HG03196 (cell line): ENCODE data around the gene PHAF1.
A peak's percentile ranks its signal among the peaks of the same experiment; 100 is the strongest.

Experiments used
- ATAC-seq: cut with Tn5 transposase; IDR thresholded peaks from one replicate; pipeline ENCODE4 v1.9.1; 2021; ENCODE audit not compliant: unreplicated experiment

Gene PHAF1

GRCh38 chr16:67109407-67110135 is at the start of gene PHAF1:
PHAF1 (plus strand) TSS chr16:67109941; CDS start chr16:67110176, 235 bp downstream.
- ATAC-seq: peak; percentile 77

DNA sequence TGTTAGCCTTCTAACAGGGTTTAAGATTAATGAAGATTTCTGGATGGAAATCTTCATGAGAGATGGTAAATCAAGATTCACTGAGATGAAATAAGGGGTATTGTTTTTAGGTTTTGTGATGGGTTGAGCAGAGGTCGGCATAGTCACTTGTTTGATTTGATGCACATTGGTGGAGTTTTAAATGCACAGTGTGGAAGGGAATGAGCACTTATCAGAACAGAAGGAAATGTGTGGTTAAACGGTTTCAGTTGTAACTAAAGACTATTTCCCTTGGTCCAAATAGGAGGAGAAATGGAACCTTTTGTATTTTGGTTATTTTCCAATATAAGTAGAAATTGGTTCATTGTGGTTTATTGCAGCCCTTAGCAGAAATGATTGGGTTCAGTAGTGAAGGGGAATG is 46.7 kb upstream of the PHAF1 start:
- ATAC-seq: no peak

DNA sequence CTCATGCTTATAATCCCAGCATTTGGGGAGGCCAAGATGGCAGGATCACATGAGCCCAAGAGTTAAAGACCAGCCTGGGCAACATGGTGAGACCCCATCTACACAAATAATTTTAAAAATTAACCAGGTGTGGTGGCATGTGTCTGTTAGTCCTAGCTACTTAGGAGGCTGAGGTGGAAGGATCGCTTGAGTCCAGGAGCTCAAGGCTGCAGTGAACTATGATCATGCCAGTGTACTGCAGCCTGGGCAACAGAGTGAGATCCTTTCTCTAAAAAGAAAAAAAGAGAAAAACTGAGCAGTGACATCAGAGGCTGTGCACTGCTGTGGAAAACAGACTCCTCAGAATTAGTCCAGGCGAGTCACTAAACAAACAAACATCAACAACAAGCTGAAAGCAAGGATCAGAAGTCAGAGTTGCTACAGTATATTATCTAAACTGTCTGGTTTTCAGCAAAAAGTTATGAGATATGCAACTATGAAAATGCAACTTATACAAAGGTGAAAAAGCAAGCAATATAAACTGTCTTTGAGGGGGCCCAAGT is 41.5 kb upstream of the PHAF1 start:
- ATAC-seq: no peak

DNA sequence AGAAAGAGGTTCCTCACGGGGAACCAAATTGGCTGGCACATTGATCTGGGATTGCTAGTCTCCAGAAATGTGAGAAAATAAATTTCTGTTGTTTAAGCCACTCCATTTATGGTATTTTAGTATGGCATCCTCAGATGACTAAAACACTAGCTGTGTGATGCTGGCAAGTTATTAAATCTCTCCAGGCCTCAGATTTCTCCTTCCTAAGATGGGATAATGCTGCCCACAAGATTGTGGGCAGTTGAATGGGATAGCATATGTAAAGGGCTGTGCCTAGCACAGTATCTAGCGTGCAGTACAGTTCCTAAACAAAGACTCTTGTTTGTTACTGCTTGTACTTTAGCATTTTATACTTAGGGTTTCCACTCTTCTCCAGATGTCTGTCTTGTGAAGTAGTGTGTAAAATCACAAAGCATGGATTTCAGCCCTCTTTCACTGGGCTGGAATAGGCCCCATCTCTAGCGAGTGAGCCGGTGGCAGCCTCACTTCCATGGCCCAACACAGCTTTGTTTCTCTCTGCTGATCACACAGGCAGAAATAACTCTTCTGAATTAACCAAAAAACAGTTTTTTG is 38.2 kb upstream of the PHAF1 start:
- ATAC-seq: no peak

DNA sequence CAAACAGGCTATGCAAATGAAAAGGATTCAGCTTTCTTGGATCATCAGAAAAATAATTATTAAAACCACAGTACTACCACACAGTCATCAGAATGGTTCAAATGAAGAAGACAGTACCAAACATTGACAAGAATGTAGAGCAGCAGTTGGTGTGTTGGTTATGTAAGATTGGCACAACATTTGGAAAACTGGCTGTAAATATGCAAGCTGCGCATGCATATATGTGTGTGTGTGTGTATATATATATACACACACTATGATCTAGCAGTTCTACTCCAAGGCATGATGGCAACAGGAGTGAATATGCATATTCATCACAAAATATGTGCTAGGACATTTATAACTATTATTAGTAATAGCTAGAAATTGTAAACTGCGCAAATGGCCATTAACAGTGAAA is 34.4 kb upstream of the PHAF1 start:
- ATAC-seq: no peak

GRCh38 chr16:67077871-67078270 is 31.9 kb upstream of the PHAF1 start:
- ATAC-seq: no peak

DNA sequence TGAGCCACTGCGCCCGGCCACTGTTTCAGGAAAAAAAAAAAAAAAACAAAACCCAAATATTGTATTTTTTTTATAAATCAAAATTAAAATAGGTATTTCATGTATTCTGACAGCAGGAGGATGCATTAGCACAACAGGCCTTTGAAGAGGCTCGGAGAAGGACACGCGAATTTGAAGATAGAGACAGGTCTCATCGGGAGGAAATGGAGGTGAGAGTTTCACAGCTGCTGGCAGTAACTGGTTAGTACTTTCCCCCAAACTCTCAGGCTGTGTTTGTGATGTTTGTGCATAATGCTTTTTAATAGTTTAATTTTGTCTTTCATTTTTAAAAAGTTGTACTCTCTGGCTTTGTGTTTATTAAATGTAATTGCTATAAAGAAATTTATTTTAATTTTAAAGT is 27.6 kb upstream of the PHAF1 start:
- no peak for ATAC-seq

- no peak for ATAC-seq
Observed at GRCh38 chr16:67082891-67083290, 26.9 kb upstream of the PHAF1 start.

DNA sequence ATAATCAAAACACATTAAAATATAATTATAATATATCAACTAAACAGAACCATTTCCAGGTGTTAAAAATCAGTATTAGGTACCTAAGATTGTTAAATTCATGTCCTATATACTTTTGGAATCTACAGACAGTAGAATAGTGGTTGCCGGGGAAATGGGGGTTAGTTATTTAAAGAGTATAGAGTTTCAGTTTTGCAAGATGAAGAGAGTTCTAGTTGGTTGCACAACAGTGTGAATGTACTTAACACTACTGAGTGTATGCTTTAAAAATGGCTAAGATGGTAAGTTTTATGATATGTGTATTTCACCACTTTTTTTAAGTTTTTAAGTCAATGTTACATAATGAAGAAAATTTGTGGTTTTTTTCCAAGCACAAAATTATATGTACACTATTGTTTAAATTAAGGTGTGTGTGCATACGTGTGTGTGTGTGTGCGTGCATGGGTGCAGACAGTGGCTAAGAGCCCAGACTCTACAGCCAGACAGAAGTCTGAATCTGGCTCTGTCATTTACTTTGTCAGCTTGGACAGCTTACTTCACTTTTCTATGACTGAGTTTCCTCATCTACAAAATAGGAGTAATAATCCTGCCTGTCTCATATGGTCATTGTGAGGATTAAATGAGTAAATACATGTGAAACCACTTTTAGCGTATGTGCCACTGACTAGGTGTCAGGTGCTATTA is 25.3 kb upstream of the PHAF1 start:
- no peak for ATAC-seq

DNA sequence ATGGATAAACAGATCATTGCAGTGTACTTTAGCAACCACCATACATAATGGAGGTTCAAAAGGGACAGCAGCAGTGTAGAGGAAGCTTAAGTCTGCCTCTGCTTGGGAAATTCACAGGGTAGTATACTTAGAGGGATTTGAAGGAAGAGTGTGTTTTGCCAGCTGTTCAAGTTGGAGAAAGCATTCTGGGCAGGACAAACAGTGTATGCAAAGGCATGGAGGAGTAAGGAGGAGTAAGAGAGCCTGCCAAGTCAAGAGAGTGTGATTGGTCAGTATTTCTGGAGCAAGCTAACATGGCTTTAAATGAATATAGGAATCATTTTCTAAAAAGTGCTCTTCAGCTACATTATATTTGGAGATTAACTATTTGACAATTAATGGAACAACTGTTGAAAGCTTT is 22.9 kb upstream of the PHAF1 start:
- no peak for ATAC-seq

DNA sequence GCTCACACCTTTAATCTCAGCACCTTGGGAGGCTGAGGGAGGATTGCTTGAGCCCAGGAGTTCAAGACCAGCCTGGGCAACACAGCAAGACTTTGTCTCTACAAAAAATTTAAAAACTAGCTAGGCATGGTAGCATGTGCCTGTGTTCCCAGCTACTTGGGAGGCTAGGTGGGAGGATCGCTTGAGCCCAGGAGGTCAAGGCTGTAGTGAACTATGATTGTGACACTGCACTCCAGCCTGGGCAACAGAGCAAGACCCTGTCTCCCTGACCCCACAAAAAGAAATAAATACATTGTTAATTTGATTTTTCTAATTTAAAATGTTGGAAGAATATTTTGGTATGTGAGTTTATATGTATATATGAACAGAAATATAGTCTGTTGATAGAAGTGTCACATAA is 22.4 kb upstream of the PHAF1 start:
- ATAC-seq: no peak

- ATAC-seq: no peak
Observed at GRCh38 chr16:67087803-67088202, 21.9 kb upstream of the PHAF1 start.

DNA sequence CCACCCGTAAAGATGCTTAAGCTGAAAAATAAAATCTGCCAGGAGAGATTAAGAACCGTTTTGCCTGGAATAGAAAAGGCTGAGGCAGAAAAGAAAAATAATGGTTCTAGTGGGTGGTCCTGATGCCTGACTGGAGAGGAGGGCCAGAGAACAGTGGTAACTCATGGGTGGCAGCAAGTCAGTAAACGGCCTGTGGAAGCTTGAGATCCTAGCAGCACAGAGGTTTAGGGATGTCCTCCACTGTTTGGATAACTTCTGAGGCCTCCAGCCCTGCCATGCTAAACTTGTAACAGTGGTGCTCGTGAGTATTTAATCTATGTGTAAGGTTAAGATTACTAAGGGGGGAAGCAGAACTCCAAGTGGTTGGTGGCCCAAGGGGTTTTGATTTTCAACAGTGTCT is 21.2 kb upstream of the PHAF1 start:
- ATAC-seq: no peak

GRCh38 chr16:67089101-67089500 is 20.6 kb upstream of the PHAF1 start:
- ATAC-seq: no peak

DNA sequence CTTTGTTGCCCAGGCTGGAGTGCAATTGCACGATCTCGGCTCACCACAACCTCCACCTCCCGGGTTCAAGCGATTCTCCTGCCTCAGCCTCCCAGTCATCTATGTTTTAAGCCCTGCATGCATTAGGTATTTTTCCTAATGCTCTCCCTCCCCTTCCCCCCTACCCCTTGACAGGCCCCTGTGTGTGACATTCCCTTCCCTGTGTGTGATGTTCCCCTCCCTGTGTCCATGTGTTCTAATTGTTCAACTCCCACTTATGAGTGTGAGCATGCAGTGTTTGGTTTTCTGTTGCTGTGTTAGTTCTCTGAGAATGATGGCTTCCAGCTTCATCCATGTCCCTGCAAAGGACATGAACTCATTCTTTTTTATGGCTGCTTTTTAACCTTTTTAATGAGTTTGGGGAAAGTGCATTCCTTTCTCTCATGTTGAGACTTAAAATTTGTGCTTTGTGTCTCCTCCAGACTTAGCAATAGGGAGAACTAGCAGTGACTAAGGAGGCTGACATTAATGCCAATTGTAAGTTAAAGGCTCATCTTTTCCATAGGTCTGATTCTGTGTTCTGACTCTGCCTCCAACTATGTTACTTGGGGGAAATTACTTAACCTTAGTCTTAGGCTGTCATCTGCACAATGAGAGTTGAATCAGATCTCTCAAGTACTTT is 17.7 kb upstream of the PHAF1 start:
- no peak for ATAC-seq

- no peak for ATAC-seq
Observed at GRCh38 chr16:67093098-67093726, 16.5 kb upstream of the PHAF1 start.

GRCh38 chr16:67098599-67098998 is 11.1 kb upstream of the PHAF1 start:
- no peak for ATAC-seq

DNA sequence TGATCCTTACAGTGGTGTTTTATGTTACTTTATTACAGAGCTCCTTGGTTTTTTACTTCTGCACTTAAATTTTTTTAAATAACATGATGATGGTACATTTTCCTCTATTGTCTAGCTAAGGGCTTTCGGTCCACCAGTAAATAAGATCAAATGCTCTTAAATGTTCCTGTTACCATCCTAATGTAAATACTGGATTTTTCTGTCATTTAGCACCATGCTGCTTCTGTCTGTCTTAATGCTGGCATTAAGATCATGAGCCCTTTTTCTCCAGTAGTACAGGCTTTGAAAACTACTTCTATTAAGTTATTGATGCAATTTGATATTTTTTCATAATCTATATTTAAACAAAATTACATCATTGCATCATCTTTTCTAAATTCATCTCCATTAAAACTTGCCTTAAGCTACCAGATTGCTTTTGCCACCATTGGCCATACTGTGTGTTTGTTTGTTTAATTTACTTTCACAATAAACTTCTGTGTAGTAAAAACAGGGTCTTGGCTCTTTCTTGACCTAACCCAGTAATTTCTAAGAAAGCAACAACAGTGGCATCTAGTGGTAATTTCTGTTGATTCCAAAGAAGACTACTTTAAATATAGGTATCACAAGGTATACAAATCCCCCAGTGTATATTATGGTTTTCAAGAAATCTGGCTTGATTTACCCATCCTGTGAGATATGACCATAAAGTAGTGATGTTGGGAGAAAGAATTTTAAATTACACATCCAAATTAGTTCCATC is 9.0 kb upstream of the PHAF1 start:
- ATAC-seq: no peak

- ATAC-seq: no peak
Observed at GRCh38 chr16:67101311-67102082, 8.2 kb upstream of the PHAF1 start.

DNA sequence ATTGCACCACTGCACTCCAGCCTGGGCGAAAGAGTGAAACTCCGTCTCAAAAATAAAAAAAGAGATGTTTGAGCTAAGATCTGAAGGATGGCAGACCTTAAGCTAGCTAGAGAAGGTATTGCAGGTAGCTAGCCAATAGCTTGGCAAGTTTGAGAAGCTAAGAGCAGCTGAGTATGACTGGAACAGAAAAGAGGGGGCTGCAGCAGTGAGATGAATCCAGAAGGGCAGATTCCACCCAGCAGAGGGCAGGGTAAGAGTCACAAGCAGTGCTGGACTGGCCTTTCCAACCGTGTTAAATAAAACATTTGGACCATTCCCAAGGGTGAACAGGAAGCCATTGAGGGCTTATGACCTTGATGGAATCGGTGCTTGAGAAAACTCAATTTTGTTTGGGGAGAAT is 5.7 kb upstream of the PHAF1 start:
- ATAC-seq: no peak
